NCI-H2029 (cell line): ENCODE measurements around the gene ATAD3A.
A peak's percentile ranks its signal among the peaks of the same experiment; 100 is the strongest.
"Not testable (repeated sequence)": the region's sequence is repeated elsewhere in the genome, so short reads cannot be mapped to it uniquely, and the experiment has no call there.

Experiments
- DNase-seq: peaks from one replicate; lab custom pipeline; 2025; lab: John Stamatoyannopoulos, UW

ATAD3A gene

DNA sequence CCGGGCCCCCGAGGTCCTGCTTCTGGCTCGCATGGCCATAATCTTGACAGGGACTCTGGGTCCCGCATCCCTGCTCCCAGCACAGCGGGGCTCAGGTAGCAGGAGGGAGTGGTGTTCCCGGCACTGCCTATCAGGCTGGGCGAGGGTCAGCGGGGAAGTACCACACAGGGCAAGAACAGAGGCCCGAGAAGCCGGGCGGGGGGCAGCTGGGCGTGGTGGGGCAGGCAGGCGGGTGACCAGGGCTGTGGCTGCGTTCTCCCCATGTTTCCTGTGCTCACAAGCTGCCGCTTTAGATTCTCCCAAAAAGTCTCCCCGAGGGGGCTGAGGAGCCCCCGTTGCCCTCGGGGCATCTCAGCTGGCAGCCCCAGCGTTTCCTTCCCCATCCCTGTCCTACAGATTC, 22.1 kb upstream of the ATAD3A start:
- DNase-seq = no peak

DNA sequence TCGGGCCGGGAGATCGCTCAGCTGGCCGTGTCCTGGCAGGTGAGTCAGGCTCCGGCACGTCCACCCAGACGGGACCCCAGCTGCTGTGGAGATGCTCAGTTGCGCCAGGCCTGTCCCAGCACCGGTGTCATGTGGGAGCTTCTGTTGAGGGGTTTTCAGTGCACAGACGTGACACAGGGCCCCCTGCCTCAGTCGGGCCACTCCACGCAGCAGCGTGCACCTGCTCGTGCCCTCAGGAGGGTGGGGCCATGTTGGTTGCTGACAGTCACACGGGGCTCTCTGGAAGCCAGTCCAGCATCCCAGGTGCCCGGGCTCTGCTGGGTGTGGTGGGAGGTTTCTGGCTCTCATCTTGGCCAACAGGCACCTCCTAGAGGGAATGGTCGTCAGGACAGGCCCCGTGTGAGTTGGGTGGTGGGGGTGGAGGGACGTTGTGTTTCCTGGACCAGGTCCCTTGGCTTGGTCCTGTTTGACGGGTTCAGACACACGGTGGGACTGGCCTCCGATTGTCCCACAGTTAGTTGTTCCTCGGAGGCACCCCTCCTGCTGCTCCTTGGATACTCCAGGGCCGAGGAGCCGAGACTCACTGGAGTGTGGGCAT, 21.2 kb upstream of the ATAD3A start:
- no peak for DNase-seq

DNA sequence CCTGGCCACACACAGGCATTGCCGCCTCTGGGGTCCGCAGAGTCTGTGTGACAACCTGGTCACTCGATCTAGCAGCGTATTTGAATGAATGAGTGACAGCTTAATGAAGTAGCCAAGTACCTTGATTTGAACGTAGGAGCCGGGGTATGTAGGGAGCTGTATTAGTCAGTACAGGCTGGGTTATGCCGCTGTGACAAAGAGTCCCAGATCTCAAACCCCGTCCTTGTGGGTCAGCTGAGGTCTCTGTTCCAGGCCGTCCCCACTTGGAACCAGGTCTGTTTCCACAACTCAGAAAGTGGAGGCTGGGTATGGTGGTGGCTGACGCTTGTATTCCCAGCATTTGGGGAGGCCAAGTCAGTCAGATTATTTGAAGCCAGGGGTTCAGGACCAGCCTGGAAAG, 20.4 kb upstream of the ATAD3A start:
- DNase-seq = no peak

DNA sequence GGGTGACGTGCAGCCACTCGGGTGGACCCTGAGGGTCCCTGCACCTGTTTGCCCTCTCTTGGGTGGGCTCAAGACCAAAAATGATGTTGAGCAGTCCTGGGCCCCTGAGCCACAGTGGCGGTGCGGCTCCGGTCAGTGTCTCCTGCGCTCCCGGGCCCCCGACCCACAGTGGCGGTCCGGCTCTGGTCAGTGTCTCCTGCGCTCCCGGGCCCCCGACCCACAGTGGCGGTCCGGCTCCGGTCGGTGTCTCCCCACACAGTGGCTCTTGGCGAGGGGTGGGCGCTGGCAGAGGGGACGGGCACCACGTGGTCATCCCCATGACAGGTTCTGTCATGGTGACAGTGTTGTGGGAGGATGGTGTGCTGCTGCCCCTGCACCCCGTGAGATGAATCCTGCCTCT, 17.7 kb upstream of the ATAD3A start:
- DNase-seq = not testable (repeated sequence)

DNA sequence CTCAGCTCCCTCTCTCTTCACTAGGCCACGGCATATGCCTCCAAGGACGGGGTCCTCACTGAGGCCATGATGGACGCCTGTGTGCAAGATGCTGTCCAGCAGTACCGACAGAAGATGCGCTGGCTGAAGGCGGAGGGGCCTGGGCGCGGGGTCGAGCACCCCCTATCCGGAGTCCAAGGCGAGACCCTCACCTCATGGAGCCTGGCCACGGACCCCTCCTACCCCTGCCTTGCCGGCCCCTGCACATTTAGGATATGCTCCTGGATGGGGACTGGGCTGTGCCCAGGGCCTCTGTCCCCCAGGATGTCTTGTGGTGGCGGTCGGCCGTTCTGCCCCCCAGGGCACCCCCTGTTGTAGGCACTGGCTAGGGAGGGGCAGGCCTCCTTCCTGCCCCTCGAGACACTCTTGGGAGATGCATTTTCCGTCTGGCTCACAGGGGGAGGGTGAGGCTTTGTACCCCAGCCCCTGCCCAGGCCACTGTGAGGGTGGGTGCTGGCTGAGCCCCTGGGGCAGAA, 16.4 kb upstream of the ATAD3A start:
- not testable (repeated sequence) for DNase-seq

DNA sequence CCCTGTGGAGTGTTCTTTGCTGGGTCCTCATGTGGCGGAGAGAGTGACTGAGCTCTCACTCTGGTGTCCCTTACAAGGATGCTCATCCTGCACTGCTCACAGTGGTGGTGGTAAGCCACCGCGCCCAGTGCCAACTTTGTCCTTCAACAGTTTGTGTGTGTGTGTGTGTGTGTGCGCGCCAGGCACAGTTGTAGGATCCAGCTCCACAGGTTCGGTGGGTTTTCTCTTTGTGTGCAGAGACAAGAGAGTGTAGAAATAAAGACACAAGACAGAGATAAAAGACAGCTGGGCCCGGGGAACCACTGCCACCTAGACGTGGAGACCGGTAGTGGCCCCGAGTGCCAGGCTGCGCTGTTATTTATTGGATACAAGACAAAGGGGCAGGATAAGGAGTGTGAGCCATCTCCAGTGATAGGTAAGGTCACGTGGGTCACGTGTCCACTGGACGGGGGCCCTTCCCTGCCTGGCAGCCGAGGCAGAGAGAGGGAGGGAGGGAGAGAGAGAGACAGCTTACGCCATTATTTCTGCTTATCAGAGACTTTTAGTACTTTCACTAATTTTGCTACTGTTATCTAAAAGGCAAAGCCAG, 7.1 kb upstream of the ATAD3A start:
- peak; percentile 81 for DNase-seq

DNA sequence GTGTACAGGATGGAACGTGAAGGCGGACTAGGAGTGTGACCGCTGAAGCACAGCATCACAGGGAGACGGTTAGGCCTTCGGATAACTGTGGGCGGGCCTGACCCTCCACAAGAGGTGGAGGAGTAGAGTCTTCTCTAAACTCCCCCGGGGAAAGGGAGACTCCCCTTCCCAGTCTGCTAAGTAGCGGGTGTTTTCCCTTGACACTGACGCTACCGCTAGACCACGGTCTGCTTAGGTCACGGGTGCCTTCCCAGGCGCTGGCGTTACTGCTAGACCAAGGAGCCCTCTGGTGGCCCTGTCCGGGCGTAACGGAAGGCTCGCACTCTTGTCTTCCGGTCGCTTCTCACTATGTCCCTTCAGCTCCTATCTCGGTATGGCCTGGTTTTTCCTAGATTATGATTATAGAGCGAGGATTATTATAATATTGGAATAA, 6.6 kb upstream of the ATAD3A start:
- not testable (repeated sequence) for DNase-seq

DNA sequence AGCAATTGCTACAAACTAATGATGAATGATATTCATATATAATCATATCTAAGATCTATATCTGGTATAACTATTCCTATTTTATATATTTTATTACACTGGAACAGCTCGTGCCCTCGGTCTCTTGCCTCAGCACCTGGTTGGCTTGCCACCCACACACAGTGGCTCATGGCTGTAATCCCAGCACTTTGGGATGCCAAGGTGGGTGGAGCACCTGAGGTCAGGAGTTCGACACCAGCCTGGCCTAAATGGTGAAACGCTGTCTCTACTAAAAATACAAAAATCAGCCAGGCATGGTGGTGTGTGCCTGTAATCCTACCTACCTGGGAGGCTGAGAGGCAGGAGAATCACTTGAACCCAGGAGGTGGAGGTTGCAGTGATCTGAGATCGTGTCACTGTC, 6.2 kb upstream of the ATAD3A start:
- not testable (repeated sequence) for DNase-seq

DNA sequence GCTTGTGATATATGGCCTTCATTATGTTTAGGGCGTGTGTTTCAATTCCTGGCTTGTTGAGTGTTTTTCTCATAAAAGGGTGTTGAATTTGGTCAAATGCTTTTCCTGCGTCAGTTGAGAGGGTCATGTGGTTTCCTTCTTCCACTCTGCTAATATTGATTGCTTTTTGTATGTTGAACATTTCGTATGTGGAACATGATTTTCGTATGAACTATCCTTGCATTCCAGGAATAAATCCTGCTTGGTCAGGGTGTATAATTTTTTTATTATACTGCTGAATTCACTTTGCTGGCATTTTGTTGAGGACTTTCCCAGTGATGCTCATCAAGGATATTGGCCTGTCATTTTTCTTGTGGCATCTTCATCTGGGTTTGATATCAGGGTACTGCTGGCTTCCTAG, 4.7 kb upstream of the ATAD3A start:
- no peak for DNase-seq

DNA sequence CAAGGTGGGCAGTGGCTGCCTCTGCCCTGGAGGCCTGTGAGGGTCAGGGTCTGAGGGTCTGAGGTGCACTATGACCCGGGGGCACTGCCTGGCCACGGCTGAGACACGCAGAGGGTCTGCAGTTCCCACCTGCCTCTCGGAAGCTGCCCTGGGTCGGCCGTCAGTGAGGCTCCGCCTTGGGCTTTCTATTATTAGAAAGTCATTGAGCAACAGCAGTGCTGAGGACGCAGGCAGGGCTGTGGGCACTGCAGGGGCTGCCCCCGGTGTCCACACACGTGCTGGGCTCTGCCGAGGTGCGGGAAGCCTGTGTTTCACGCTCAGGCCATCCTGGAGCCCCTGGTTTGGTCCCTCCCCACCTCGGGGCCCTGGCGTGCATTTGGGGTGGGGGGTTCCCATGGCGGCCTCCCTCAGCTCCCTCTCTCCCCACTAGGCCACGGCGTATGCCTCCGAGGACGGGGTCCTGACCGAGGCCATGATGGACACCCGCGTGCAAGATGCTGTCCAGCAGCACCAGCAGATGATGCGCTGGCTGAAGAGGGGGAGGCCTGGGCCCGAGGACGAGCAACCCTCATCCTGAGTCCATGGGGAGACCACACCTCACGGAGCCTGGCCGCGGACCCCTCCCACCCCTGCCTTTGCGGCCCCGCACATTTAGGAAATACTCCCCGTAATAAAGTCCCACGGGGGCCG, 3.0 kb upstream of the ATAD3A start:
- not testable (repeated sequence) for DNase-seq

DNA sequence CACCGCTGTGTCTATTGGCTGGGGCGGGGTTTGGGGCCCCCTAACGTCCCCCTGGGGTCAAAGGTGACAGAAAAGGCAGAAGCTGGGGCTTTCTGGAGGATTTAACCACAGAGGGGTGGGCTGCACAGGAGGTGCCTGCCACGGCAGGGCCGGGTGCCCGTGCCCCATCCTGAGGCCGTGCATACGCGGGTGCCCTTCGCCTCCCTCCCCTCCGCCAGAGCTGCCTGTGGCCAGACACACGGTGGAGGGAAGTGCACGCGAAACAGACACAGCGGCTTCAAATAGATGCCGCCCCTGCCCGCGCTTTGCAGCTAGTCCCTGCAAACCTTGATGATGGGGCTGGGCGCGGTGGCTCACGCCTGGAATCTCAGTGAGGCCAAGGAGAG, 2.5 kb upstream of the ATAD3A start:
- DNase-seq = not testable (repeated sequence)

DNA sequence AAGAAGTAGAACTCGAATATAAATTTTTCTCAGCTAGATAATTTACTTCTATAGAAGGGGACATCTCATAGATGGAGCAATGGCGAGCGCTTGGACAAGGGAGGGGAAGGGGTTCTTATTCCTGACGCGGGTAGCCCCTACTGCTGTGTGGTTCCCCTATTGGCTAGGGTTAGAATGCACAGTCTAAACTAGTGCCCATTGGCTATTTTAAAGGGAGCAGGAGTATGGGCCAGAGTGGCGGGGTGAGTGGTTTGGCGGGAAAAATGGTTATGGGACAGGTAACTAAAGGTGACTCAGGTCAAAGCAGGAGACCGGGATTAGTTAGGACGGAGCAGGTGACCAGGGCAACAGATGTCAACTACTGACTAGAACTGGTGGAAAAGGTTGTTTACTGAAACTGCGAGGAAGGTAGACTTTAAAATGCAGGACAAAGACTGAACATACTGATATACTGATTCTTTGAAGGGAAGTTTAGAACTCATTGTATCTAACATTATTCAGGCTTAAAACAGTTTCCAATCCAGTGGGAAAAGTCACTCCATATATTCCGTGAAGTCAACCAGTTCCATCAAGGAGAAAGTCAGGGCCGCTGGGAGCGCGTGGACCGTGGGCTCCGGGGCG, 940 bp upstream of the ATAD3A start:
- DNase-seq = peak; percentile 67

DNA sequence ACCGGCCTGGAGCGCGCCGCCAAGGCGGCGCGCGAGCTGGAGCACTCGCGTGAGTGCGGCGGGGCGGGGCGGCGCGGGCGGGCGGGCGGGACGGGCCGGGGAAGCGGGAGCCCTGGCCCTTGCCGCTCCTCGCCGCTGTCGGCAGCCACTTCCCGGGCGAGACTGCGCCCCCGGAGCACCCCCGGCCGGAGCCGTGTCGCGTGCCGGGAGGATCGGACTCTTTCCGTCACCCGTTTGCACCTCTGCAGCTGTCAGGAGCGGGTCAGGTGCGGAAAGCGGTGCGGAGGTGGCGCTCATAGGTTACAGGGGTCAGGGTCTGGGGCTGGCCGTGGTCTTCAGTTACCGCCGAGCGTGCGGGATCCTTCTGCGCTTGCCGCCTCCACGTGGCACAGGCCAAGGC, 463 bp downstream of the ATAD3A start:
- not testable (repeated sequence) for DNase-seq

DNA sequence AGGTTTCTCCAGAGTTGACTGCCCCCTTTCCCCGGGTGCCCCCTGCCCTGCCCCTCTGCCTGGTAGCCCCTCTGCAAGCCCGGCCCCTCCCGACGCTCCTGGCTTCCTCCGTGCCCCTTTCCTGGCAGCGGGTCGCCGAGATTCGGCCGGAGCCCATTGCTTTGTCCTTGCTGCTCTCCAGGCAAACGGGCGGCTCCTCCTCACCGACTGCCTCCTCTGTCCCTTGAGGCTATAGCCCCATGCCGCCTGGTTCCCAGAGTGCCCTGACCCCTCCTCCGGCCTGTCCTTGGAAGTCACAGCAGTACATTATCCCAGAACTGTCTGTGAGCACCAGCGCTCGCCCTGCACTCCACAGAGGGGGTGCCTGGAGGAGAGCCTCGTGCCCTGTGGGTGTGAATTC, 1.7 kb downstream of the ATAD3A start:
- not testable (repeated sequence) for DNase-seq

DNA sequence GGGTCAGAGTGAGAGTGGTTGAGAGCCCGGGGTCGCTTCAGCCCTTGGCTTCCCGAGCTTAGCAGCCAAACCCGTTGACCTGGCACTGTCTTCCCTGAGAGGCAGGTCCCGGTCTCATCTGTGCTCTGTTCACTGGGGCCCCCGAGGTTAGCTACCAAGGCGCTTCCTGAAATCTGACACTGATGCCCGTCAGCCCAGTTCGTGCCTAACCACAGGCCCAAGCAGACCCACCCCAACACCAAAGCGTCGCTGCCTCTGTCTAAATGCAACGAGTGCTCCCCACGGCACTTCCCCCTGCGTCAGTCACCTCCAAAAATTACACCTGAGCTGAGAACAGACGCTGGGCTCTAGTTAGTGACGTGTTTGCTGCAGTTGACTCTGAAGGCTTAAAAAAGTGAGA, 2.4 kb downstream of the ATAD3A start:
- not testable (repeated sequence) for DNase-seq

DNA sequence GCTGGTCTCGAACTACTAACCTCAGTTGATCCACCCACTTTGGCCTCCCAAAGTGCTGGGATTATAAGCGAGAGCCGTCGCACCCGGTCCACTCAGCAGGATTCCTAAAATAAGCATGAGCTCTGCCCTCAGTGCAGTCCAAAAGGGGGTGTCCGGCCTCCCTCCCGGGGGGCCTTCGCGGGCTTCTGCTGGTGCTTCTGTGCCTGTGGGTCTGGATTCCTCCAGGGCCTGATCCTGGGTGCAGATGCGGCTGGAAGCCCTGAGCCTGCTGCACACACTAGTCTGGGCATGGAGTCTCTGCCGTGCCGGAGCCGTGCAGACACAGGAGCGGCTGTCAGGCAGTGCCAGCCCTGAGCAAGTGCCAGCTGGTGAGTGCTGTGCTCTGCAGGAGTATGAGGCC, 5.0 kb downstream of the ATAD3A start:
- DNase-seq = not testable (repeated sequence)

DNA sequence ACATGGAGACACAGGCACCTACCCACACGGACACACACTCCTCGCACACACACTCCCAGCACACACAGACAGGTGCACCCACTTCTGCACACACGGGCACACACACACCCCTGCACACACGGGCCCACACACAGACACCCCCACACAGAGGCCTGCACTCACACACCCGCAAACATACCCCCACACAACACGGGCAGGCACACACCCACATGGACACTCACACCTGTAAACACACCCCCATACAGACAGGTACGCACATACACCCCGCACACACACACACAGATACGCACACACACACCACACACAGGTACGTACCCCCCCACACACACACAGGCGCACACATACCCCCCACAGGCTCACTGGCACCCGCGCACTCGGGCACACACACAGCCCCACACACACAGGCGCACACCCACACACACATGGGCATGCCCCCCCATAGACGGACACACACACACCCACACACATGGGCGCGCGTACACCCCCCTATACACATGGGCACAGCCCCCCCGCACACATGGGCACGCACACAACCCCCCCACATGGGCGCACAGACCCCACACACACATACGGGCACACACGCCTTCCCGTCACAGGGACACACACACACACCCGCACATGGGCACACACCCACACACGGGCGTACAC, 6.1 kb downstream of the ATAD3A start:
- DNase-seq = no peak

DNA sequence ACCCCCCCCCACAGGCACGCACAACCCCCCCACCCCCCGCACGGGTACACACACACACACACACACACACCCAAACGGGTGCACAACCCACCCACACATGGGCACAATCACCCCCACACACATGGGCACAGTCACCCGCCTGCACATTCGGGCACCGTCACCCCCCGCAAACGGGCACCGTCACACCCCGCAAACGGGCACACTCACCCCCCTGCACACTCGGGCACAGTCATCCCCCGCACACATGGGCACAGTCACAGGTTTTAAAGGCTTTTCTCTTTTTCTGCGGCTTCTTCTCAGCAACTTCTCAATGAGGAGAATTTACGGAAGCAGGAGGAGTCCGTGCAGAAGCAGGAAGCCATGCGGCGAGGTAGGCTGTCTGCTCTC, 6.7 kb downstream of the ATAD3A start:
- DNase-seq = not testable (repeated sequence)

DNA sequence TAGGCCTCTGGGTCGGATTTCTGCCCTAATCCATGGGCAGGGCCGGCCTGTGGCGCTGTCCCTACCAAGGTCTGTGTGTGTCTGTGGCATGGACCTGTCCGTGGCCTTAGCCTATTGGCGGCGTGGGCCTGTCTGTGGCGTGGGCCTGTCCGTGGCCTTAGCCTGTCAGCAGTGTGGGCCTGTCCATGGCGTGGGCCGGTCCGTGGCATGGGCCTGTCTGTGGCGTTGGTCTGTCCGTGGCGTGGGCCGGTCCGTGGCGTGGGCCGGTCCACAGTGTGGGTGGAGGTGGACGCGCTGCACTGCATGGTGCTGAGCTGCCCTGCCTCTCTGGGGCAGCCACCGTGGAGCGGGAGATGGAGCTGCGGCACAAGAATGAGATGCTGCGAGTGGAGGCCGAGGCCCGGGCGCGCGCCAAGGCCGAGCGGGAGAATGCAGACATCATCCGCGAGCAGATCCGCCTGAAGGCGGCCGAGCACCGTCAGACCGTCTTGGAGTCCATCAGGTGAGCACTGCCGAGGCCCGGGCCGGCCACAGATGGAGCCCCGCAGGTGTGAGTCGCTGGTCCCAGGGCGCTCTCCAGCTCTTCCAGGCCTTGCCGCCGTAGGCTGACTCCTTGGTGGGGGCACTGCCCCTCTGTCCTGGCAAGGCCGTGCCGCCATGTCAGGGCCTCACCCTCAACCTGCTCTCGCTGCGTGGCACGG, 8.0 kb downstream of the ATAD3A start:
- not testable (repeated sequence) for DNase-seq

DNA sequence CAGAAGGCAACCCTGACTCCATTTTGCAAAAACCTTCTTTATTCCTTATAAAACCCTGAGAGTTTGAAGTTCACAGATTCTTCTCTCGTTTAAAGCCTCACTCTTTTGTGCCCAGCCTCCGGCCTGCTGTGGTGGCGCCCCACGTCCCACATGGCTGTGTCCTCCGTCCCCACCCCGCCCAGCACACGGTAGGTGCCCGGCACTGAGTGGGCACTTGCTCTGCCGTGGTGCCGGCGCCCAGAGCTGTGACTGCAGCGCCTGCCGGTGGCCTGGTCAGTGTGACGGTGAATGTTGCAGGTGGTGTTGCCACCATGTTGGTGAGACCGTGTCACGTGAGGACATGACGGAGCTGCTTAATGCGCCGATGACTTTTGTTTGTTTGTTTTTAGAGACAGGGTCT, 9.4 kb downstream of the ATAD3A start:
- DNase-seq = no peak

DNA sequence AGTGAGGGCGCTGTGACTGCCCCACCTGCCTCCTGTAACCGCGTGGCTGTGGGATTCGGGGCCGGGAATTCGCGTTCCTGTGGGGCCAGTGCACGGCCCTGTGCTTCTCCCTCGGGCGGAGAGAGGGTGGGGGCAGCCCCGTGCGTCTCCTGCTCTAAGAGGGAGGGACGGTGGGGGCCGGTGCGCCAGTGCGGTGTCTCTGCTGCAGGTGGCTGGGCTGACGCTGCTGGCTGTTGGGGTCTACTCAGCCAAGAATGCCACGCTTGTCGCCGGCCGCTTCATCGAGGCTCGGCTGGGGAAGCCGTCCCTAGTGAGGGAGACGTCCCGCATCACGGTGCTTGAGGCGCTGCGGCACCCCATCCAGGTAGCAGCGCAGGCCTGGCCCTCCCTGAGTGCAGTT, 10.6 kb downstream of the ATAD3A start:
- not testable (repeated sequence) for DNase-seq

DNA sequence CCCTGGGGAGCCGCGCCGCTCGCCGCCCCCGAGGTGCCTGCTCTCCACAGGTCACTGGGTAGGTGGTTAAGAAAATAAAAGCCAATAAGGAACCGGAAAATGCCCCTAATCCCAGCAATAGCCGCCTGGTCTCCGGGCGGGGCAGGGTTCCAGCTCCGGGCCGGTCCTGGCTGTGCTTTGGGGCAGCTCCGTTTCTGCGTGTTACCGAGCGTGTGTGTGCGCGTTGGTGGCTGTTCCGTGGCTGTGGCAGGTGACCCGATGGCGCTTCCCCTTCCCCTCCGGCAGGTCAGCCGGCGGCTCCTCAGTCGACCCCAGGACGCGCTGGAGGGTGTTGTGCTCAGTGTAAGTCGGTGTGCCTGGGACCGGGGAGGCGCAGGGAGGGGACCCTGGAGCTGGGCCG, 11.3 kb downstream of the ATAD3A start:
- DNase-seq = not testable (repeated sequence)
